Midbrain (tissue), 1 donor: ENCODE data around the gene CALD1.

ENCODE experiments used
- DNase-seq: peaks from one replicate; lab custom pipeline; 2025; lab: John Stamatoyannopoulos, UW

CALD1 gene

DNA sequence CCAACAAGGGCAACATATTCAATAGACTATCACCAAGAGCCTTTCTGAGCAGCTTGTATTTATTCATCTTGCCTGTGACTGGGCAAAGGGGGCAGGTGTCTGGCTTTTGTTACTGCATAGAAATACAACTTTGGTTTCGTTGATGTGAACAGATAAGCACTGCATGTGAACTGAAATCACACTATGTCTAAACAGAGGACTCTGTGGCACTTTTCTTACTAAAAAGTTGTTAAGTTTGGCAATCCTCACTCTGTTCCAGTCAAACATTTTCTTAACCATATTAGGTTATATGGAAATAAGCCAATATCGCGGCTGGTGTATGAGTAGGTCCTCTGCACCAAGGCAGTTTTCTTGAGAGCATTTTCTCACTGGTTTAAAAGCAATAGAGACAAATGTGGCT, 48.5 kb downstream of the CALD1 start:
- no peak for DNase-seq

DNA sequence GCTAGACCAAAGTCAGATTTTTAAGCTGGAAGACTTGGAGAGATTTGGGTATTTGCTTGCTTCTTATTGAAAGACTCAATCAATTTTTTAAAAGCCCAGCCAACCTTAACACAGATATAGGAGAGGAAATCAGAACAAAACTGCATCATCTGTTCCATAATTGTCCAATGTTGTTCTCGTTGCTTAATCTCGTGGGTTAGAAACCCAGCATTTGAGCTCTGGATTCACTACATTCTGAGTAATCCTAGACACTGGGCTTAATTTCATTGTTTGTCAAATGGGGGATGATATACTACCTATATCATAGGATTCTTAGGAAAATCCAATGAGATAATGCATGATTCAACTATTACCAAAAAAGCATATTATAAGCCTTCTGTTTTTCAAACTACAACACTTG, 48.9 kb downstream of the CALD1 start:
- no peak for DNase-seq

DNA sequence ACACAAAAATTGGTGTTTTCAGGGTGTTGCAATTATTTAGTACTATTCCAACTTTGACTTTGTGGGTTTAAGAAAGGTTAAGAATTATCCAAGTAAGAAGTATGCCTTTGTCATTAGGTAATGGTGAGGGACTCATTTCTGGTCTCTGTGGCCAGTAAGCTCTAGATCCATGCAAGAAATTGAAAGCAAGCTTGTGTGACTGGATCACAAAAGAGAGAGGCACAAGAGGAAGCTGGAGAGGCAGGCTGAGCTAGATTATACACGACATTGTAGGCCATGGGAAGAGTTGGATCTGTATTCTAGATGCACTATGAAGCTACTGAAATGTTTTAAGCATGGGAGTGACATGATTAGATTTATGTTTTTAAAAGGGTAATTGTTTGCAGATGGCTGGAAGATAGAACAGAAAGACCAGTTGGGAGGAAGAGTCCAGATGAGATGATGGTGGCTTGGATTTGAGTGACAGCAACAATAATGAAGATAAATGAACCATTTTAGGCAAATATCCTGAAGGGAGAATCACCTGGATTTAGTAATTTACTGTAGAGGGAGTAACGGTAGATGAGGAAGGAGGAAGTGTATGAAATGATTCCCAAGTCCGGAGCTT, 50.0 kb downstream of the CALD1 start:
- DNase-seq = no peak

DNA sequence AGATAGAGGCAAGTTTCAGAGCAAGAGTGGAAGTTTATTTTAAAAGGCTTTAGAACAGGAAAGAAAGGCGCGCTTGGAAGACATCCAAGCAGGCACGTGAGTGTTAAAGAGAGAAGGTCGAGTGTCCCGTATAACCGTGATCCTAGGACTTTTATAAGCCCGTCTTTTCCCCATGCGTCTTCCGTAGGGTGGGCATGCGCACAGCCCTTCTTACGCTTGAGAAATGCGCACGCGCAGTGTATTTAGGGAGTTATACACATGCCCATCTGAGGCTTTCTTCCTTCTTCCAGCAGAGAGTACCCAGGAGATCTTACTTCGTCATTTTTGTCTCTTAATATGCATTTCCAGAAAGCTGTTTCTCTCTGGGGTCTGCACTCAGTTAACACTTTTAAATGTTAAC, 52.4 kb downstream of the CALD1 start:
- DNase-seq = peak; percentile 9

DNA sequence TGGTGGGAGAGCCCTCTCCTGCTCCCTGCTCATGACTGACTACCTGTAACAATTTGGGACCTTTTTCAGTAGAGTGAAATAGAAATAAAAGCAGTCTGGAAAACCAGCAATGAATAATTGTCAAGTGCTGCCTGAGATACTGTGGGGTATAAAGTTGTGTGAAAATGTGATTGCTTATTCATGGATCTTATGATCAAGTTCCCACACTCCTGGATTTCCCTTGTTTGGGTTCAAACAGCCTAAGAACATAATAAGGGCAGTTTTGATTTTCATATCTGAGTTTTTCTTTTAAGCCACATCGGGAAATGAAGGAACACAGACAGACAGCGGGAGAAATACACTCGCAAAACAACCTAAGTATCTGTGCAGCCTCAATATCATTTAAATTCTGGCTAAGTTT, 52.9 kb downstream of the CALD1 start:
- DNase-seq = no peak

DNA sequence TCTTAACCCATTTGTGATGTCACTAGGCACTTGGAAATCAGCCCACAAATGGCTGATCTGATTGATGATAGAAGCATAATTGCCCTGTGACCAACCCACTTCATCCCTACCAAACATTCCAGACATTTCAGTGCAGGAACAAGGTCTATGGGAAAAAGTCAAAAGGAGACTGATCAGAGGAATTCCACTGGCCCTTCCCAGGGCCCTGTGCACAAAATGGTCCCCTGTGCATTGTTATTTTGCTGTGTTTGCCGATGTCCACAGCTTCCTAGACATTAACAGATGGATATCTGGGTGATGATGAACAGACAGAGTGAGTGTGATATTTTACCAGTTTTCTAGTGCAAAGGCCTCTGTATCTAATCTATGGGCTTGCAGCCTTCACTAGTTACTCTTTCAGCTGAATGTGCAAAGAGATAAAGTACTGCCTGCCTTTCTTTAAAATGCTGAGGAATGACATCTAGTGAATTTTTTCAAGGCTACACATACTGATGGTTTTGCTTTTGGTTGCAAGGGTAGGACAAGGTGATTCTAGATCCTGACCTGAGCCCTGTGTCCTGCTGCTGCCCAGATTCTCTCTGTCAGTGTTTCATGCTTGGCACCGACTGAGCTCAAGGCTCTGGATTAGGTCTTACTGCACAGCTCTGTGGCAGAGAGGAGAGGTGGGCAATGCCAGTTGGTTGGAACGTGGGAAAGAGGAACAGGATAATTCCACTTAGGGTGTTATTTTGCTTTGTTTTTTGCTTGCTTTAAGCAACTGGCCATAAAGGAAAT, 55.4 kb downstream of the CALD1 start:
- DNase-seq = no peak

DNA sequence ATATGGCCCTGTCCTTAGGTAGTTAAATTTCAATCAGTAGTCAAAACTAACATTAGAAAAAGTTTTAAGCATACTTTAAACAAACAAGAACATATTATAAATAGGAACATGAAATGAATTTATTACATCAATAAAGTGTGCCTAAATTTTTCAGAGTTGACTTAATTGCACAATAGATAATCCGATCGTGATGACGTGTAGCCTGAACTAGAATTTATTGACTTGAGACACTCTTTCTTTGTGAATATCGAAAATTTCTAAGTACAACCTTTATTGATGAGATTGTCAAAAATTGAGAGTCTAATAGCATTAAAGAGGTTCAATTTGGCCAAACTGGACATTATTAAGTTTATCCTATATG, 56.0 kb downstream of the CALD1 start:
- no peak for DNase-seq

DNA sequence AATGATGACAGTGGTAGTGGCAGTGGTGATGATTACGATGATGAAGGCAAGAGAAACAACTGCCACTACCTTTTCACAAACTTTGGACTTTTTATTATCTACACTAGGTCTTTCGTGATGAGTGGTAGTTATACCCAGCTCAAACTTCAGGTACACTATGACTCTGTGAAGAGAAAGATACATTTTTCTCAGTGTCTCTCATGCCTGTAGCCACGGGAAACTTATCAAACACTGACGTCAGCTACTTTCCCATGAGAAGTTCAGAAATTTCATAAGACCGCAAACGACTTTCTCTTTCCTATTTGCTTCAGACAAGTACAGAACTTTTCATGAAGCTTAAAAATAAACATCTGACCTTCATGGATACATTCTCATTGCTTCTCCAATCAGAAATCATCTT, 57.0 kb downstream of the CALD1 start:
- no peak for DNase-seq

DNA sequence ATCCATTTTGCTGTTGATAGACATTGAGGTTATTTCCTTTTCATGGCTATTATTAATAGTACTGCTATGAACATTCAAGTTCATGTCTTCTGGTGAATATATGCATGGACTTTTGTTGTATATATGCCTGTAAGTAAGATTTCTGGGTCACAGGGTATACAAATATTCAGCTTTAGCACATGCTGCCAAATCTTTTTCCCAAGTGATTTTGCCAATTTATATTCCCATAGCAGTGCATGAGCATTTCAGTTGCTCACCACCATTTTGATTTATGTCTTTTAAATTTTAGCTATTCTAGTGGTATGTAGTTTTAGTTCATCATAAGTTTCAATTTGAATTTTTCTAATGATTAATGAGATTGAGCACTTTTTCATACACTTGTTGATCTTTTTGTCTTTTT, 59.9 kb downstream of the CALD1 start:
- no peak for DNase-seq

DNA sequence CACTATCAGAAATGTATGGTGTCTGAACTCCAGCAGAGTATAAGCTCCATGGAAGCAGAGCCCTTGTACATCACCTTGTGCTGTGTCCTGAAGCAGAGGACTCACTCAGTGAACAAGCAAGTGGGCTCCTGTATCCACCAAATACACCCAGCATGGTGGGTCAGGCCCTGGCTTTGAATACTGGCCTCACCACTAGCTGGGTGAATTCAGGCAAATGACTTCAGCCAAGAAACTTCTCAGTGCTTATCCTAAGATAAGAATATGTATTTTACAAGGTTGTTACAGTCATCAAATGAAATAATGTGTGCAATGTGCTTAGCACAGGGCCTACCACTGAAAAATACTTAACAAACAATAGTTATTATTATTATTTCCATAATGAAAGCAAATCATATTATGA, 62.6 kb downstream of the CALD1 start:
- no peak for DNase-seq

DNA sequence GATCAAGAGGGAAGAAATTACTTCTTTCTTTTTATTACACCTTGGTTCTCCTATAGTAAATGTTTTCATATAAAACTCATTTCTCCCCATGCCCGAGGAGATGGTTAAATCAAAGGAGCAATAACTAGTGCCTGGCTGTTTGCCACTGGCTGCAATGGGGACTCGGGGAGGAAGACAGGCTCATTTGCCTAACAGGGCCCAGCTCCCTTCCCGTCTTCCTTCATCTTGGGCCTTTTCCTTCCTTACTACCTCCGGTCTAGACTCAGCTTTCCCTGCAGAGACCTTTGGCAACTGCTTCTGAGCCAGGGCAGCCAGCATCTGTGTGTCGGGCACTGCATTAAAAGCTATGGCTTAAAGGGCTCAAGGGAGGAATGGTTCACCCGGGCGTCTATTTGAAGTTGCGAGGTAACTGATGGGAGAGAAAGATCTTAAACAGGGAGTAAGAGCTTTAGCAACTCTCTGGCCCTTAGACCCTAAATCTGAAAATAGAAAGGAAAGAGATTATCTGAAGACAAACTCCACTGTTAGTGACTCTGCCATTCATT, 63.5 kb downstream of the CALD1 start:
- no peak for DNase-seq

DNA sequence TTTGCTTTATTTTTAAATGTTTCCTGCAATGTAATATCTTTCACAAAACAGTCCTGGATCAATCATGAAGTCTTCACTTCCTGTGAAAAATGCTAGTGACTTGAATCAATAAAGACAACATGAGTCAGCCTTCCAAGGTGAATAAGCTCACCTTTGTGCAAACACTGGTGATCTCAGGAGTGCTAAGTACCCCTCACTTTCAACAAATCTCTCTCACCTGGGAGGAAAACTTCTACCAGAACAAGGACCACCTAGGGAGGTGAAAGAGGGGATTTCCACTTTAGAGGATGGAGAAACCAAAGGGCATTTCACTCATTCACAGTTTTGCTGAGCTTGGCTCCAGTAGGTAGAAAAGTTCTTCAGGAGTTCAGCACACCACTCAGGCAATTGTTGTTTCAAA, 64.8 kb downstream of the CALD1 start:
- no peak for DNase-seq

DNA sequence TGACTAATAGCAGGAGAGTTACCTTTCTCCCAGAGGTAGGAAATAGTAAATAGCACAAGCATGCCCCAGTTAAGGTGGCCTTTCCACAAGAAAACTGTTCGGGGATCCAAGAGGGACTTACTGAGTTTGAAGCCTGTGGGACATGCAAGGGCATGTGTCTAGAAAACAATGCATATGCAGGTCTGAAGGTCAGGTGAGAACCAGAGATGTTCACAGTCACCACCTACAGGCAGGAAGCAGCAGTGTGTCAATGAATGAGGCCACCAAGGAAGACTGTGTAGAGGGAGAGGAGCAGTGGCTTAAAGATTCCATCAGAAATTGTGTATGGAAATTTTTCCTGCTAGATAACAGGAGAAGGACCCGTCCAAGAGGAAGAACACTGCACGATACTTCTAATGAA, 66.0 kb downstream of the CALD1 start:
- no peak for DNase-seq

DNA sequence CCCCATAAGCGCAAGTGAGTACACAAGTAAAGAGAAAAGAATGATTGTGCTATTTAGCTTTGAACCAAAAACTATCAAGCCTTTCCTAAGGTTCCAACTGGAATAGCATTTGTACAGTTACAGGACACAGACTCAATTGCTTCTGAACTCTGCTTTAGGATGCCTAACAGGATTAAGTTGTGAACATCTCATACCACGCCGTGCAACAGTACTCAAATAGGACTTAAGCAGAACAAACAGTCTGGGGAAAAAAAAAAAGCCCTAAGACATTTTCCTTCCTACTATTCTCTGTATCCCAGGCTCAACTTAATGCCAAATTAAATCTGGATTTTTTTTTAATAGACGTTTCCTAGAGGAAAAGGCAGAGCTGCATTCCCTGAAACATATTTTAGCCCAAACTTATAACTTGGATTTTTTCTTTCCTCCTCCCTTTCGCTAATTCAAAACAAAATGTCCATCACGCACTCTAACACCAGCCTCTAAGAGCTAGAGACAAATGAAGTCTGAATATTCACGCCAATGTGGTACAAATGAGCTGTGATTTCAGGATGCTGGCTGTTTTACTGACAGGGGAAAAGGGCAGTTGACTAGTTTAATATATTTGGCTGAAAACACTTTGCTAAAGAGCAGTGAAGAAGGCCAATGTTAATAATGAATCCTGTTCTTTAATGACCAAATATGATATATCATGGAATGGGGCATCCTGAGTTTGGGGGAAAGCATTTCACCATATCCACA, 68.6 kb downstream of the CALD1 start:
- no peak for DNase-seq

DNA sequence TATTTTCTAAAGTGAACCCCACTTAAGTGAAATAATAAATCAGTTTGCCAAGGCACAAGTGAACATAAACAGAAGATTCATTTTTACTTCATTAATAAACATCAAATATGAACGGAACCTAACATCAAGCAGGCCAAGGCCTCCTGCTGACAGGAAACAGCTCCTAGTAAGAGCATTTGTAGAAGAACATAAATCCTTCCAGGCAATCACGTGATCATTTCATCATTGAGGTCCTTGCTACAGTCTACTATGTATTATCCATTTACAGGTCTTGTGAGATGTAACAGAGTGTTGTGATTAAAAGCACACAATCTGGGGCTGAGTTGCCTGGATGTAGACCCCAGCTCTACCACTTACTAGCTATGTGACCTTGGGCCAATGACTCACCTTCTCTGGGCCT, 70.6 kb downstream of the CALD1 start:
- DNase-seq = no peak

DNA sequence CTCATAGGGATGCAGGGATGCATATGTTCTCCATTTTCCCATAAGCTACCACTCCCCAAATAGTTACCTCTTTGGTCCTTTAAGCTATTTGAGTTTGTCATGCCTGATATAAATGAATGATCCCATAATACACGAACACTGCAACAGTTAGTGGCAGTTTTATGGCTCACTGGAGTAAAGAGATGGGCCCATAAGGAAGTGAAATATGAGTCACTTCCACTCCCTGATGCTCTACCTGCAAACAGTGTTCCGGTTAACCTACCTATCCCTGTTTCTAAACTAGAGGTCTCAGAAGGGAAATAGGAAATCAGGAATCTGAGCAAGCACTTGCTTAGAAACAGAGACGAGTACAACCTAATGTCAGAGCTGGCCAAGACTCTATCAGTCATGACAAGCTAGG, 71.7 kb downstream of the CALD1 start:
- no peak for DNase-seq

DNA sequence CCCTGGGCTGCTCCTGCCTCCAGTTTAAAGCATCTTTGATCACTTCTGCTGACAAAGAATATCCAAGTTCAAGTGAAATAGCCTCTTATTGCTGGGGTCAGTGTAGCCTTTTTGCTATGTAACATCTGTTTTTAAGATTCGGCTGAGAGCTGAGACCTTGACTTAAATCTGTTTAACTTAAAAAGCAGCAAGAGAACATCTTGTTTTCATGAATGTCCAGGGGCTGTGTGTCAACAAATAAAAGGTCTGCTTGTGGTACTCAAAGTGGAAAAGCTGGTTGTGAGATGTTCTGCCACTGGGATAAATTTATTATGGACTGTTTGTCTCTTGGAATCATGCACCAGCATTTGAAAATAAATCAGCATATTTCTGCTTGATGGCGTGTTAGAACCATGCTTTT, 73.2 kb downstream of the CALD1 start:
- no peak for DNase-seq

DNA sequence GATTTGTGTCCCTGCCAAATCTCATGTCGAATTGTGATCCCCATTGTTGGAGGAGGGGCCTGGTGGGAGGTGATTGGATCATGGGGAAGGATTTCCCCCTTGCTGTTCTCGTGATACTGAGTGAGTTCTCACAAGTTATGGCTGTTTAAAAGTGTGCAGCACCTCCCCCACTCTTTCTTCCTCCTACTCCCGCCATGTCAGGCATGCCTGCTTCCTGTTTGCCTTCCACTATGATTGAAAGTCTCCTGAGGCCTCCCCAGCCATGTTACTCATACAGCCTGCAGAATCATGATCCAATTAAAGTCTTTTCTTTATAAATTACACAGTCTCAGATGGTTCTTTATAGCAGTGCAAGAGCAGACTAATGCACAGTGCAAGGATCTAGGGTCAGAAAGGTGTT, 75.4 kb downstream of the CALD1 start:
- no peak for DNase-seq

DNA sequence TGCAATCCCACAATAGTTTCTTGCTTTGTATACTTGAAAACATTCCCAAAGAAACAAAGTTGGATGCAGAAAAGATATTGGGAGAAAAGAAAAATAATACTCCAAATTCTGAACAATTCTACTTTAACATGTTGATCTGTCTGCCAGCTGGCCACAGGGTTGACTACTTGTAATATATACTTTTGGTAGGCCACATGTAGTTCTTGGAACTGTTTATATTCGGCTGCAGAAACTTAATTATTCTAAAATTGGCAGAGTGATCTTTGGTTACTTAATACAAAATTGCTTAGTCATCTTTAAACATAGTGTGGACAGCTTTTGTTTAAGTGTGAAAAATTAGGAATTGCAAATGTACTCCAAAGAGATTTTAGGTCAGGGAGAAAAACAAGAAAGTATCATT, 76.0 kb downstream of the CALD1 start:
- no peak for DNase-seq

DNA sequence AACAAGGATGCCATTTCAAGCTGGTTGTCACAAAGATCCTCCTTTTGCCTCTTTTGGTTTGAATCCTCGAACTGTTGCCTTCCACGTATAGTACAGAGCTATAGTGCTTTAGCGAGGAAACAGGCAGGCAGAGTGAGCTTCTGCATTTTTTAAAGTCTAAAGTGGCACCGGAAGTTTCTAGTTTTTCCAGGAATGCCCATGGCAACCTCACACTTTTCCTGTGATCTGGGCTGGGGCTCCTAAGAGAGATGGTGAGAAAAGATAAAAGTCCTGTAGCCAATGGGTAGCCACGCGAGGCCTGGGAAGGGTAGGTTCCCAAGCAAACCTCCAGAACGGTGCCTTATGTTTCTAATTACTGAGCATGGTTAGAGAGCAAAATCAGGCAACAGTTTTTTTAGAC, 76.7 kb downstream of the CALD1 start:
- DNase-seq = no peak

DNA sequence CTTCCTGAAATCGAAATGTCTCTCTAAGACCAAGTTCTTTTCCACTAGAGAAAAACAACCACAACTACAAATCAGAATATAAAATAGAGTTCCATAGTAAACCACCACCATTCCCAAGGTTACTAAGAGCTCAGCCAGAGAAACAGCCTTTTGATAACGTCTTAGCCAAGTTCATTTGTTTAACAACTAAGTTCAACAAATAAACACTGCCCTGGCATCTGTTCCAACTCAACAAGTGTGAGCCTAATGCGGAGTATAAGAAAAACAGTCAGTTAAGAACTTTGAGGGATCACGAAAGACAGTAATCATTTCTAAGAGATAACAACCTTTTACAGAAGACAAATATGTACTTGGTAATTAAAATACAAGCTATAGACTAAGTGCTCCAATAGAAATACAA, 77.3 kb downstream of the CALD1 start:
- no peak for DNase-seq

DNA sequence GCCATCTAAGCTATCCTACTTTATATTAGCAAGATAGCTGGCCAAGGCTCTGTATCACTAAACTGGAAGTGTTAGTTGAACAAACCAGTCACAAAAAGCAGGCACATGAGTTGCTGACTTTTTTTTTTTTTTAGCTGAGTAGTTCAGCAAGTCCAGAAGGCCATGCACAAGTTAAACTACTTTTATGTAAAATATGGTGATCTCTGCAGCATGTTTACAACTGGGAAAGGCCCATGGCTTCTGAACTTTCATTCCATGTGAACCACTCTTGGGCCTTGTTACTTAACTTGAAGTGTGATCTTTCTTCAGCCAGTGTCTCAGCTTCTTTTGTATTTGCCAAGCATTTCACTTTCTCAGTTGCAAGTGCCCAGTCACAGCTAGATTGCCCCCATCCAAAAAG, 78.5 kb downstream of the CALD1 start:
- DNase-seq = no peak

DNA sequence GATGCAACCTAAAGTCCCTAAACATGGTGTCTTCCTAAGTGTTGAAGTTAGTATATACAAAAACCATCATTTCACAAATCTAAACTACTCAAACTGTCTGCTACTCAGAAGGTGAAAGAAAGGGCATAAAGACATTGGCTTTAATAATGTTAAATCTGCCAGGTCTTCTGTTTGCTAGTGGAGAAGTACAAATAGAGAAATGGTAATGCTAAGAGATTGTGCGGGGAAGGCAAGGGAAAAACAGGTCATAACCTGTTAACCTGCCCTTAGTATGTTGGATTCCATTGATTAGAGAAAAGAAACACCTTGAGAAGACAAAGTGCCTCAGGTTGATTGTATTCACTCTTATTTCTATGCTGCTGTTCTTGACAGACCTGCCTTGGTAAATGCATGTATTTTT, 80.3 kb downstream of the CALD1 start:
- DNase-seq = no peak
